Panc1 (cell line): ENCODE data around the gene DST. TPM values are rescaled to one million over a fixed set of nuclear protein-coding genes. Genes with fewer than 3 reads are reported as not detected.

Source experiments
- ATAC-seq: fragments of 200-7000 bp; cut with Tn5 transposase; 2 replicates; pipeline ENCODE4 v1.9.1; 2020; ENCODE audit warnings: mild to moderate bottlenecking, moderate library complexity
- BruUV-seq: library from RNA; stranded (reverse); fragments of 400-500 nt; replicated peaks from 2 replicates; lab custom pipeline; 2021; lab: Mats Ljungman, UMichigan
- CTCF ChIA-PET: fragments of 300-600 bp; sonication (Branson Sonifier 250); formaldehyde crosslinking; loops from one replicate; lab custom pipeline; 2022; ENCODE audit warnings: antibody characterized with exemption; lab: Charles Lee
- POLR2A ChIA-PET: fragments of 300-600 bp; sonication (Branson Sonifier 250); formaldehyde crosslinking; loops from one replicate; lab custom pipeline; 2022; ENCODE audit warnings: antibody characterized with exemption; lab: Charles Lee
- DNase-seq: peaks from one replicate; pipeline ENCODE4 v3.0.0-alpha.2; 2010; ENCODE audit warnings: low read depth, low spot score
- H3K27ac ChIP-seq: 2 replicates; pipeline ENCODE4 v1.5.1; 2011; ENCODE audit warnings: mild to moderate bottlenecking, low read length, inconsistent platforms
- H3K27me3 ChIP-seq: fragments of 200-500 bp; sonication (Bioruptor generic); 2 replicates; pipeline ENCODE4 v1.6.0; 2014; ENCODE audit warnings: low read length, inconsistent platforms; ENCODE audit not compliant: control insufficient read depth, insufficient read depth
- H3K36me3 ChIP-seq: fragments of 200-500 bp; sonication (Bioruptor generic); 2 replicates; pipeline ENCODE4 v1.5.1; 2014; ENCODE audit warnings: inconsistent platforms, mild to moderate bottlenecking, low read length, moderate library complexity; ENCODE audit not compliant: control insufficient read depth, insufficient read depth
- H3K4me1 ChIP-seq: 2 replicates; pipeline ENCODE4 v1.5.1; 2011; ENCODE audit warnings: inconsistent platforms, mild to moderate bottlenecking, low read length, moderate library complexity; ENCODE audit not compliant: control insufficient read depth, insufficient read depth
- H3K4me3 ChIP-seq, 2 experiments: 2 replicates each; pipeline ENCODE4 v1.5.1; 2011 to 2012; ENCODE audit warnings: low read depth in 2 of 2, low read length in 2 of 2, mild to moderate bottlenecking in 2 of 2, inconsistent platforms in 1 of 2, moderate library complexity in 1 of 2
- H3K9me3 ChIP-seq: fragments of 200-500 bp; sonication (Bioruptor generic); 2 replicates; pipeline ENCODE4 v1.5.1; 2014; ENCODE audit warnings: low read depth, mild to moderate bottlenecking, inconsistent platforms, low read length, moderate library complexity; ENCODE audit not compliant: control insufficient read depth, insufficient read depth
- POLR2AphosphoS5 ChIP-seq: IDR thresholded peaks from 2 replicates; pipeline ENCODE4 v1.6.1; 2012; ENCODE audit warnings: mild to moderate bottlenecking, low read depth, low read length, moderate library complexity
- REST ChIP-seq, 2 experiments: IDR thresholded peaks; 2 replicates each; pipeline ENCODE4 v1.6.1; 2011 to 2012; ENCODE audit warnings: low read depth in 2 of 2, control low read depth in 1 of 2, low read length in 1 of 2, mild to moderate bottlenecking in 1 of 2, moderate library complexity in 1 of 2; ENCODE audit not compliant: insufficient read depth in 1 of 2
- SIN3A ChIP-seq: IDR thresholded peaks from 2 replicates; pipeline ENCODE4 v1.6.1; 2012; ENCODE audit warnings: low read depth, mild to moderate bottlenecking, low read length, moderate library complexity, borderline replicate concordance; ENCODE audit not compliant: insufficient read depth
- TCF7L2 ChIP-seq: IDR thresholded peaks from 2 replicates; pipeline ENCODE4 v1.6.1; 2011; ENCODE audit warnings: mild to moderate bottlenecking, low read depth, low read length, inconsistent platforms
- in situ Hi-C: cut with HindIII; loops from 2 replicates; pipeline ENCODE4 v1.10.0; 2016; ENCODE audit warnings: low sequenced_read_pairs, low pct_unique_long_range_greater_than_20kb
- intact Hi-C: fragments of 100-400 bp; cut with micrococcal nuclease; formaldehyde crosslinking; loops from one replicate; pipeline ENCODE4 v1.10.0; 2022; ENCODE audit not compliant: unreplicated experiment
- total RNA-seq: library from RNA; stranded (reverse); gene quantifications from one replicate; pipeline ENCODE4 v1.2.1, GENCODE V29; 2021; ENCODE audit not compliant: unreplicated experiment
- TF ChIP-seq, protein P1 (sequence below): fragments of 450-650 bp; IDR thresholded peaks from 2 replicates; pipeline ENCODE4 v1.5.1; 2017; ENCODE audit warnings: mild to moderate bottlenecking

DST gene
- total RNA-seq, 1 experiment from 2014 or later, result 230 TPM

- Histone ChIP-seq H3K9me3 (no peaks in the 10 kb centered on the region), H3K36me3 (peaks cover 36% of the 10 kb centered on the region), H3K27me3 (no peaks in the 10 kb centered on the region), H3K4me1 (no peaks in the 10 kb centered on the region), H3K4me3 (no peak overlapping the region), H3K27ac (no peak overlapping the region)
- ATAC-seq (no peak), DNase-seq (no peak)
- no peak for TF ChIP-seq REST (IDR thresholded peaks at IDR 0.05; ENCODE audit: insufficient read depth in 1 of 2, low read depth in 2 of 2, low read length in 1 of 2)
- no peak for TF ChIP-seq SIN3A
- no peak for TF ChIP-seq POLR2AphosphoS5
- TF ChIP-seq, protein P1, sequence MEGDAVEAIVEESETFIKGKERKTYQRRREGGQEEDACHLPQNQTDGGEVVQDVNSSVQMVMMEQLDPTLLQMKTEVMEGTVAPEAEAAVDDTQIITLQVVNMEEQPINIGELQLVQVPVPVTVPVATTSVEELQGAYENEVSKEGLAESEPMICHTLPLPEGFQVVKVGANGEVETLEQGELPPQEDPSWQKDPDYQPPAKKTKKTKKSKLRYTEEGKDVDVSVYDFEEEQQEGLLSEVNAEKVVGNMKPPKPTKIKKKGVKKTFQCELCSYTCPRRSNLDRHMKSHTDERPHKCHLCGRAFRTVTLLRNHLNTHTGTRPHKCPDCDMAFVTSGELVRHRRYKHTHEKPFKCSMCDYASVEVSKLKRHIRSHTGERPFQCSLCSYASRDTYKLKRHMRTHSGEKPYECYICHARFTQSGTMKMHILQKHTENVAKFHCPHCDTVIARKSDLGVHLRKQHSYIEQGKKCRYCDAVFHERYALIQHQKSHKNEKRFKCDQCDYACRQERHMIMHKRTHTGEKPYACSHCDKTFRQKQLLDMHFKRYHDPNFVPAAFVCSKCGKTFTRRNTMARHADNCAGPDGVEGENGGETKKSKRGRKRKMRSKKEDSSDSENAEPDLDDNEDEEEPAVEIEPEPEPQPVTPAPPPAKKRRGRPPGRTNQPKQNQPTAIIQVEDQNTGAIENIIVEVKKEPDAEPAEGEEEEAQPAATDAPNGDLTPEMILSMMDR, result no peak
- no peak for TF ChIP-seq TCF7L2
- CTCF ChIA-PET, result no interaction called here
- intact Hi-C loops (no loop called here), in situ Hi-C loops (no loop called here)
- BruUV-seq, result no TSS peak
- POLR2A ChIA-PET, result no interaction called here
Measured at GRCh38 chr6:56516003-56516402, 126.7 kb downstream of the DST start.

DNA sequence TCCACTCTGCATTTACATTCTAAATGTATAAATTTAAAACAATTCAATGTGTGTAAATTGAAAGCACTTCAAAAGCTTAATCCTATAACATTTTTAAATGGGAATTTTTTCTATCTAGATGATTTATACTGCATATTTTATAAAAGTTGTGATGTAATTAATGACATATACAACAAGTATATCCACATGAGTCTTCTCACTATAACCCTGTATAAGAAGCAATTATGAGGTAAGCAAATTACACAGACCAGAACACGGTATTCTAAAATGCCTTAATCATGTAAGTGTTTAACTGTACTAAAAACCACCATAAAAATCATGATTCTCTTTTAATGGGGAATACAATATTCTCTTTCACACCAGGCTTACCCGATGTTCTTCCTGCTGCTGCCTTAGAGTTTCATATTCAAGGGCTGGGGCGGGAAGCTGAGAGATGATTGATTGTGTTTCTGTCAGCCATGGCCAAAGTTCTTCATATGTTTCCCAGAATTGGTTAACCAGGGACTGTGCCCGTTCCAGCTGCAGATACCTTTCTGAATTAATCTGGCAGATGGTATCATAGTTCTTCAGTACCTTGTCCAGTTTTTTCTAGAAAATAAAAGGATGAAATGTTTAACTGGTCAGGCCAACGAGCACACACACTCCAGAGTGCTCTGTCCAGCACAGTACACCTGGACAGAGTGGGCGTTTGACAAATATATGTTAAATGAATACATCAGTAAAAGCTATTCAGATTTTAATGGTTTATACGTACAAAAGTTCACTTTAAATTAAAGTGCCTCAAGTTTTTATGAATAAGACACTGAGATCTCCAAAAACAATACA lies 127.4 kb downstream of the DST start:
- Histone ChIP-seq H3K27me3 (no peaks in the 10 kb centered on the region), H3K4me3 (no peak overlapping the region), H3K9me3 (no peaks in the 10 kb centered on the region), H3K36me3 (peaks cover 36% of the 10 kb centered on the region), H3K27ac (no peak overlapping the region), H3K4me1 (no peaks in the 10 kb centered on the region)
- ATAC-seq, result no peak
- no peak for DNase-seq
- CTCF ChIA-PET, result no interaction called here
- intact Hi-C loops (no loop called here), in situ Hi-C loops (no loop called here)
- TF ChIP-seq SIN3A, result no peak
- TF ChIP-seq POLR2AphosphoS5, result no peak
- no peak for TF ChIP-seq TCF7L2
- TF ChIP-seq, protein P1, result no peak
- TF ChIP-seq REST (IDR thresholded peaks at IDR 0.05; ENCODE audit: insufficient read depth in 1 of 2, low read depth in 2 of 2, low read length in 1 of 2), result no peak
- POLR2A ChIA-PET, result no interaction called here
- no TSS peak for BruUV-seq
